ENCODE results near the gene VPS18. TPM values are rescaled to one million over a fixed set of nuclear protein-coding genes. Genes with fewer than 3 reads are reported as not detected.
A peak's percentile ranks its signal among the peaks of the same experiment; 100 is the strongest.

Gene VPS18
- total RNA-seq, 4 donors from 2014 or later = 15.0 to 24.9 (median 19.7) TPM

DNA sequence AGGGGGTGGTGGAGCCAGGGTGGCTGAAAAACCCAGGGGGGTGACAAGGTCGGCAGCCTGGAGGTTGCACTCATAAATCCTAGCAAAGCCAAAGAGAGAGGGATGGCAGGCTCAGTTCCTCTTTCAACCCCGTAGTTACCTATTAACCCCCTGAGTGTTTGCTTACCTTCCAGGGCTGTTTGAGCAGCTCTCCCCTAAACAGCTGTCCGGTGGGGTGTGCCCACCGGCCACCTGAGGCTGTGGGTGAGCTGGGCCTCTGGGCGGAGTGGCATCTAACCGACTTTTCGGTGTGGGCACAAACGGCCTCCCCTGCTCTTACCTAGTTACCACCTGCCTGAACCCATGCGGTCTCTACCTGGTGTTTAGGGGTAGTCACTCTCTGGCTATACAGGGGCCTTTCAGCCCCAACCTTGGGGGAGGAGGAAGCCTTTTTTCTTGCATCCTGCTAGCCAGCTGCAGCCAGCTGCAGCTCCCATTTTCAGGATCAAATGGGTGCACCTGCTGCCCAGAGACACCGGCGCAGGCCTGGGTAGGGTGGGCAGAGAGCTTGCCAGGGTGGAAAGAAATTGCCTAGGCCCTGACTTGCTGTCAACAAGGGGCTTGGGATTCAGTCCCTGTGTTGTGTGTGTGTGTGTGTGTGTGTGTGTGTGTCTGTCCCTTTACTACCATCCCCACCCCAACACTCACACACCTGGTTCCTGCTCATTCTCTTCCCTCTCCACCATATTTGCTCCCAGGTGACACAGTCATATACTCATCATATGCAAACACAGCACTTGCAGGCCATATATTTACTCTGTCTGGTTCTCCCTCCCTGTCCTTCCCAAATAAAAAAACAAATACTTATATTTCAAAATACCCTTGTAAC is 38.6 kb downstream of the VPS18 start:
- H3K36me3 ChIP-seq = no peaks in the 10 kb centered on the region
- H3K4me3 ChIP-seq = peak overlapping the region; percentile 3
- TF ChIP-seq POLR2A (IDR thresholded peaks at IDR 0.05) (no peak), EP300 (IDR thresholded peaks at IDR 0.05) (no peak), POLR2AphosphoS5 (IDR thresholded peaks at IDR 0.05) (no peak)
- TF ChIP-seq, protein P1, sequence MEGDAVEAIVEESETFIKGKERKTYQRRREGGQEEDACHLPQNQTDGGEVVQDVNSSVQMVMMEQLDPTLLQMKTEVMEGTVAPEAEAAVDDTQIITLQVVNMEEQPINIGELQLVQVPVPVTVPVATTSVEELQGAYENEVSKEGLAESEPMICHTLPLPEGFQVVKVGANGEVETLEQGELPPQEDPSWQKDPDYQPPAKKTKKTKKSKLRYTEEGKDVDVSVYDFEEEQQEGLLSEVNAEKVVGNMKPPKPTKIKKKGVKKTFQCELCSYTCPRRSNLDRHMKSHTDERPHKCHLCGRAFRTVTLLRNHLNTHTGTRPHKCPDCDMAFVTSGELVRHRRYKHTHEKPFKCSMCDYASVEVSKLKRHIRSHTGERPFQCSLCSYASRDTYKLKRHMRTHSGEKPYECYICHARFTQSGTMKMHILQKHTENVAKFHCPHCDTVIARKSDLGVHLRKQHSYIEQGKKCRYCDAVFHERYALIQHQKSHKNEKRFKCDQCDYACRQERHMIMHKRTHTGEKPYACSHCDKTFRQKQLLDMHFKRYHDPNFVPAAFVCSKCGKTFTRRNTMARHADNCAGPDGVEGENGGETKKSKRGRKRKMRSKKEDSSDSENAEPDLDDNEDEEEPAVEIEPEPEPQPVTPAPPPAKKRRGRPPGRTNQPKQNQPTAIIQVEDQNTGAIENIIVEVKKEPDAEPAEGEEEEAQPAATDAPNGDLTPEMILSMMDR (IDR thresholded peaks at IDR 0.05) = no peak
- peaks cover 46% of the 10 kb centered on the region for H3K27me3 ChIP-seq
- WGBS = 73% methylated on average over 10 of the region's 11 CpGs
- no peak overlapping the region for H3K27ac ChIP-seq
- no peak for DNase-seq (ENCODE audit: low spot score in 2 of 2)
- no peaks in the 10 kb centered on the region for H3K9me3 ChIP-seq
- peaks cover 32% of the 10 kb centered on the region for H3K4me1 ChIP-seq

DNA sequence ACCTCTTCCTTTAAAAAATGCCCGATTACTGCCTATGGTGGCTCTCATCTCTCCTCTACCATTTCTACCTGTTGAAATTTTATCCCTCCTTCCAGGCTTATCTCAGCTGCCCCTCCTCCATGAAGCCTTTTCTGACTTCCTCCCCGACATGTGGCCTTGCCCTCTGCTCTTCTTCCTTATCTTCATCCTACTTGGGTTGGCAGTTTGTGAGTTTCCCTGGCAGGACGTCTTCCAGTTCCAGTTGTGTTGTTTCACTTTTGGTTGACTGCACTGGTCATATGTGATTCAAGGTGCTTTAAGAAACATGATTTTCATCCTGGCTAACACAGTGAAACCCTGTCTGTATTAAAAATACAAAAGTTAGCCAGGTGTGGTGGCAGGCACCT is 39.3 kb downstream of the VPS18 start:
- Histone ChIP-seq H3K4me3 (no peak overlapping the region), H3K36me3 (no peaks in the 10 kb centered on the region), H3K27me3 (peaks cover 40% of the 10 kb centered on the region), H3K27ac (no peak overlapping the region), H3K4me1 (peaks cover 25% of the 10 kb centered on the region), H3K9me3 (no peaks in the 10 kb centered on the region)
- no peak for DNase-seq (ENCODE audit: low spot score in 2 of 2)
- WGBS = 79% methylated on average over 3 of the region's 3 CpGs
- TF ChIP-seq EP300 (IDR thresholded peaks at IDR 0.05) = no peak
- TF ChIP-seq, protein P1 (IDR thresholded peaks at IDR 0.05) = no peak
- no peak for TF ChIP-seq POLR2AphosphoS5 (IDR thresholded peaks at IDR 0.05)
- TF ChIP-seq POLR2A (IDR thresholded peaks at IDR 0.05) = no peak

DNA sequence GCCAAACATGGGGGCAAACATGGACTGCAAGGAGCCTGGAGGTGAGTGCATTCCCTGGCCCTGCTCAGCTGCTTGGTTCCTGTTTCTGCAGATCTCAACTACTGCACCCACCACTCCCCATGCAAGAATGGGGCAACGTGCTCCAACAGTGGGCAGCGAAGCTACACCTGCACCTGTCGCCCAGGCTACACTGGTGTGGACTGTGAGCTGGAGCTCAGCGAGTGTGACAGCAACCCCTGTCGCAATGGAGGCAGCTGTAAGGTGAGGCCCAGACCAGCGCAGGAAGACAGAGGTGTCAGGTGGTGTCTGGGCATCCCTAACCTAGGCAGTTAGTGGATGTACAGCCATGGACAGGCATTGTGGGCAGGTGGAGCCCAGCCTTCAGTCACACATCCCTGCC is 40.2 kb downstream of the VPS18 start:
- H3K4me3 ChIP-seq = no peak overlapping the region
- no peak overlapping the region for H3K27ac ChIP-seq
- H3K4me1 ChIP-seq = peaks cover 16% of the 10 kb centered on the region

DNA sequence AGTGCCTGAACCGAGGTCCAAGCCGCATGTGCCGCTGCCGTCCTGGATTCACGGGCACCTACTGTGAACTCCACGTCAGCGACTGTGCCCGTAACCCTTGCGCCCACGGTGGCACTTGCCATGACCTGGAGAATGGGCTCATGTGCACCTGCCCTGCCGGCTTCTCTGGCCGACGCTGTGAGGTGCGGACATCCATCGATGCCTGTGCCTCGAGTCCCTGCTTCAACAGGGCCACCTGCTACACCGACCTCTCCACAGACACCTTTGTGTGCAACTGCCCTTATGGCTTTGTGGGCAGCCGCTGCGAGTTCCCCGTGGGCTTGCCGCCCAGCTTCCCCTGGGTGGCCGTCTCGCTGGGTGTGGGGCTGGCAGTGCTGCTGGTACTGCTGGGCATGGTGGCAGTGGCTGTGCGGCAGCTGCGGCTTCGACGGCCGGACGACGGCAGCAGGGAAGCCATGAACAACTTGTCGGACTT is 42.0 kb downstream of the VPS18 start:
- TF ChIP-seq EP300 (IDR thresholded peaks at IDR 0.05) = no peak
- Histone ChIP-seq H3K27ac (no peak overlapping the region), H3K36me3 (no peaks in the 10 kb centered on the region), H3K4me1 (peaks cover 14% of the 10 kb centered on the region), H3K27me3 (peaks cover 12% of the 10 kb centered on the region), H3K9me3 (no peaks in the 10 kb centered on the region), H3K4me3 (no peak overlapping the region)
- WGBS = 92% methylated on average over 30 of the region's 31 CpGs
- DNase-seq (ENCODE audit: low spot score in 2 of 2) = no peak

More for the DNA sequence above, 40.2 kb downstream of the VPS18 start:
- Histone ChIP-seq H3K36me3 (no peaks in the 10 kb centered on the region), H3K27me3 (peaks cover 30% of the 10 kb centered on the region), H3K9me3 (no peaks in the 10 kb centered on the region)
- TF ChIP-seq POLR2AphosphoS5 (IDR thresholded peaks at IDR 0.05) (no peak), EP300 (IDR thresholded peaks at IDR 0.05) (no peak), POLR2A (IDR thresholded peaks at IDR 0.05) (no peak)
- TF ChIP-seq, protein P1 (IDR thresholded peaks at IDR 0.05) = no peak
- no peak for DNase-seq (ENCODE audit: low spot score in 2 of 2)
- WGBS = 79% methylated on average over 5 of the region's 6 CpGs

DNA sequence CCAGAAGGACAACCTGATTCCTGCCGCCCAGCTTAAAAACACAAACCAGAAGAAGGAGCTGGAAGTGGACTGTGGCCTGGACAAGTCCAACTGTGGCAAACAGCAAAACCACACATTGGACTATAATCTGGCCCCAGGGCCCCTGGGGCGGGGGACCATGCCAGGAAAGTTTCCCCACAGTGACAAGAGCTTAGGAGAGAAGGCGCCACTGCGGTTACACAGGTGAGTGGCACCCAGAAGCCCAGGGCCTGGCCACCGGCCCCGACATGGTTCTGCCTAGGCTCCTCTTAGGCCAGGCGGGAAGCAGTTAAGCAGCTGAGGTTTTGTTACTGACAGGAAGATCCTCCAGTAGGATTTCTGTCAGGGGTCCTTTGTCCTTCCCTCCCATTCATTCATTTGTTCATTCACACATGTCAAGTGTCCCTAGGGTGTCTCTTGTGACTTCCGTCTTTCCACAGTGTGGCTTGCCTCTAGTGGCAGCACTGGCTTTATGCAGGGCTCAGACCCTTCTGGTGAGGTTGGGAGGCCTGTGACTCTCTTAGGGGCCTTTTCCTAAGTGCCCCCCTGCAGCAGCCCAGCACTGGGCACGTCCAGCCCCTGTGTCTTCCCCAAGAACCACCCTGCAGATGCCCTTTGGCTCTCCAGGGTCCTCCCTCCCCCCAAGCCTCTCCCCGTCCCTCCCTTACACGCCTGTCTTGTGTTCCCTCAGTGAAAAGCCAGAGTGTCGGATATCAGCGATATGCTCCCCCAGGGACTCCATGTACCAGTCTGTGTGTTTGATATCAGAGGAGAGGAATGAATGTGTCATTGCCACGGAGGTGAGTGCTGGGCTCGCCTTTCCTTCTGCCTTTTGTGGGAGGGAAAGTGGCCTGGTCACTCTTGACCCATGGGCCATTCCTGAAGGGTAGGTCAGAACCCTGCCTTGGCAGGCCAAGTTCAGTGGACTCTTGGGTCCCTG is 42.7 kb downstream of the VPS18 start:
- H3K9me3 ChIP-seq = no peaks in the 10 kb centered on the region
- H3K4me3 ChIP-seq = no peak overlapping the region
- 65% methylated on average over 11 of the region's 15 CpGs for WGBS
- DNase-seq (ENCODE audit: low spot score in 2 of 2) = no peak
- TF ChIP-seq EP300 (IDR thresholded peaks at IDR 0.05) (no peak), POLR2AphosphoS5 (IDR thresholded peaks at IDR 0.05) (no peak), POLR2A (IDR thresholded peaks at IDR 0.05) (no peak)
- TF ChIP-seq, protein P1 (IDR thresholded peaks at IDR 0.05) = no peak
- no peaks in the 10 kb centered on the region for H3K36me3 ChIP-seq
- H3K27me3 ChIP-seq = peaks cover 5% of the 10 kb centered on the region
- no peak overlapping the region for H3K27ac ChIP-seq
- H3K4me1 ChIP-seq = peaks cover 19% of the 10 kb centered on the region
